GM19035 (cell line): ENCODE measurements around the gene SYPL2.
A peak's percentile ranks its signal among the peaks of the same experiment; 100 is the strongest.
"Not testable (repeated sequence)": the region's sequence is repeated elsewhere in the genome, so short reads cannot be mapped to it uniquely, and the experiment has no call there.

Experiments used
- ATAC-seq: cut with Tn5 transposase; IDR thresholded peaks from one replicate; pipeline ENCODE4 v1.9.1; 2021; ENCODE audit not compliant: unreplicated experiment

The SYPL2 gene

DNA sequence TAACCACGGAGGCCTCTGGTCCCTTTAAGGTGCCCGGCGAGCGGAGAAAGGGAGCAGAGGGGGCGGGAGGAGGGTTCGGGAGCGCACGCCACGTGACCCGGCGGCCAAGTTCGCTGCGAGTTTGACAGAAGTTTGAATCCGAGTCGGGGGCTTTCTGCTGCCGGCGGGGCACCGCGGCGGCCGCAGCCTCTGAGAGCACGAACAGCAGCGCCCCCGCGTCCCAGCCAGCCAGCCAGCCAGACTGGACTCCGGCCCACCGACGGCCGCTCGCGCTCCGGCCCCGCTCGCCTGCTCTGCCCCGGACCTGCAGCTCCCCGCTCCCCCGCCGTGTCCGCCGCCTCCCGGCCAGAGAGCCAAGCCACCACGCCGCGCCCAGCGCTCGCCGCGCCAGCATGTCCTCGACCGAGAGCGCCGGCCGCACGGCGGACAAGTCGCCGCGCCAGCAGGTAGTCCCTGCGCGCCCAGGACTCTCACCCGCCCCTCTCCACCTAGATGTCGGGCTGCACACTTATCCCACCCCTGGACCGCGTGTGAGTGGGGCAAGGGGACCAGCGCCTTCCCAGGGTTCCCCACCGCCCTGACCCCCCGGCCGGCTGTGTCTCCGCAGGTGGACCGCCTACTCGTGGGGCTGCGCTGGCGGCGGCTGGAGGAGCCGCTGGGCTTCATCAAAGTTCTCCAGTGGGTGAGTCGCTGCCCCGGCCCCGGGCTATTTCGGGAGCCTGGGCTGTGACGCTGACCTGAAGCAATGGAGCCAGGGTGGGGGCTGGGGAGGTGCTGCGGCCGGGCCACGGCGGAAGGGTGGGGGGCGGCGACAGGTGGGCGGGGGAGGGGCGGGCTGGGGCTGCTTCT lies at the start of gene SYPL2:
SYPL2 (plus strand) TSS at position 95 of the 849 bp plus-strand sequence; CDS start at position 393, 298 bp downstream.
- ATAC-seq: no peak

DNA sequence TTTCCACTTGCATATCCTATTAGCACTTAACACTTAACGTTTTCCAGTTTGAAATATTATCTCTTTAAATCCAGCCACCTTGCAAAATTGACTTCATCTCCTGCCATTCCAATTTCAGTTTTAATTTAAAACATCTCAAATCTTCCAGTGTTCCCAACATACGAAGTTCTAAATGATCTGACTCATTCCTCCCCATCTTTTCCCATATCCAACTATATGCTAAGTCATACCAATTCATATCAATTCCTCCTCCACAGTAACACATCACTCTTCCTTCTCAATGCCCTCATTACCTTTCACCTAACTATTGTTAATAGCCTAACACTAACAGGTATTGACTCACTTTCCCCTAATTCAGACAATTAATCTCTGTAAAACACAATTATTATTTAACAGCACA lies 42.8 kb upstream of the SYPL2 start:
- ATAC-seq: no peak

- ATAC-seq: peak; percentile 34
Measured at GRCh38 chr1:109425391-109426280, 40.7 kb upstream of the SYPL2 start.

DNA sequence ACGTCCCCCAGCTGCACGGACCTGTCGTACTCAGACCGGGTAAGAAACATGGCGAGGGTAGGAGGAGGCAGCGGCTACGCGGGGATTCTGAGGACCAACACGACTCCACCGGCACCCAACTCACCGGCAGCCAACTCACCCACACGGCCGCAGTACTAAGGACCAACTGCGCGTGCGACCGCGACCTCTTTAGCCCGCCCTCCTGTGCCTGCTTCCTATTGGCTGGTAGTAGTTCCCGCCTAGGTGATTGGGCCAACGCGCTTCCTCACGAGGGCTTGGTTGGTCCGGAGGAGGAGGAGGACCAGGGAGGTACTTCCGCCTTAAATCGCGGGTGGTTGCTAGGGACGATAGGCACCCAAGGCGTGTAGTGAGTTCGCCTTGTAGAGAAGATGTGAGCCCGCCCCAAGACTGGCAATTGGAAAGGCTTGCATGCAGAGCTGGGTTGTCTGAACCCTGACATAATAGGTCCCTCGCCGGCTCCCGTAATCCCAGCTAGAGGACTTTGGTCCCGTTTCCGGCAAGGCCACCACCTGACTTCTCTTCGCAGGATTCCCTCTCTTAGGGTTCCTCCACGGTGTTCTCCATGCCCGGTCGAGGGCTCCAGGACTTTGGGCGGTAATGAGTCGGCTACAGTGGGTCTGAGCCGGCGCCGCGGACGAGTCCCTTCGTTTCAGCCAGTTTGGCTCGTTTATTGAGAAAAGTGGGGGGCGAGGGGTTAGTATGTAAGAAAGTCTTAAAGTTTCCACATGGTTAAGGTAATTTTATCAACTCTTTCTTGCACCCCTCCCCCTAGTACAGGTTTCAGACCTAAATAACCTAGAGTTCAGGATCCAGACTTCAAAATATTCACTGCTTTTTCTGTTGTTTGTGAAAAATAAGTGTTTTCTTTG lies 39.8 kb upstream of the SYPL2 start, which contains the start of gene PSMA5:
PSMA5 (minus strand) TSS at position 168 of the 890 bp plus-strand sequence; CDS start at position 50, 118 bp downstream.
- peak; percentile 98 for ATAC-seq

- ATAC-seq: no peak
Measured at GRCh38 chr1:109427171-109427467, 39.2 kb upstream of the SYPL2 start.

GRCh38 chr1:109432336-109432735 lies 34.0 kb upstream of the SYPL2 start:
- no peak for ATAC-seq

DNA sequence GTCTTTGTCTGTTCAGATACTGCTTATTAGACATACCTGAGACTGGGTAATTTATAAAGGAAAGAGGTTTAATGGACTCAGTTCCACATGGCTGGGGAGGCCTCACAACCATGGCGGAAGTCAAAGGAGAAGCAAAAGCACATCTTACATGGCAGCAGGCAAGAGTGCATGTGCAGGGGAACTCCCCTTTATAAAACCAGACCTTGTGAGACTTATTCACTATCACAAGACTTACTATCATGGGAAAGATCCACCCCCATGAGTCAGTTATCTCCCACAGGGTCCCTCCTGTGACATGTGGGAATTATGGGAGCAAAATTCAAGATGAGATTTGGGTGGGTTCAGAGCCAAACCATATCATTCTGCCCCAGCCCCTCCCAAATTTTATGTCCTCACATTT lies 33.0 kb upstream of the SYPL2 start:
- no peak for ATAC-seq

DNA sequence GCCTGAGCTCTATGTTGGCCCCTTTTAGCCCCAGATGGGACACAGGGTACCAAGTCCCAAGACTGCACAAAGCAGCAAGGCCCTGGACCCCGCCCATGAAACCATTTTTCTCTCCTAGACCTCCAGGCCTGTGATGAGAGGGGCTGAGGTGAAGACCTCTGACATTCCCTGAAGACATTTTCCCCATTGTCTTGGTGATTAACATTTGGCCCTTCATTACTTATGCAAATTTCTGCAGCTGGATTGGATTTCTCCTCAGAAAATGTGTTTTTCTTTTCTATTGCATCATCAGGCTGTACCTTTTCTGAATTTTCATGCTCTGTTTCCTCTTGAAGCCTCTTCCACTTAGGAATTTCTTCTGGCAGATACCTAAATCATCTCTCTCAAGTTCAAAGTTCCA lies 31.9 kb upstream of the SYPL2 start:
- ATAC-seq: no peak

- no peak for ATAC-seq
Measured at GRCh38 chr1:109438798-109439297, 27.5 kb upstream of the SYPL2 start.

DNA sequence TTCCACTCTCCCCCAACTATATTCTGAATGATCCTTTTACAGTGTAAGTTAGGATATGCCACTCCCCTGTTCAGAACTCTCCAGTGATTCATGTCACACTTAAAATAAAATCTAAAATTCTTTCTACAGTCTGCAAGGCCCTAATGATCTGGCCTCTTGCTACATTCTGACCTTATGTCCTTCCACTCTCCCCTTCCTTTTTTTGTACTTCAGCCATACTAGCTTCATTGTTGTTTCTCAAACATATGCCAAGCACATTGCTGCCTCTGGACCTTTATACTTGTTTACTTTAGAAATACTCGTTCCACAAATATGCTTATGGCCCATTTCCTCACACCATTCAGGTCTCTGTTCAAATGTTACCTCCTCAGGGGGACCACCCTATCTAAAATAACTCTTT lies 25.3 kb upstream of the SYPL2 start:
- ATAC-seq: no peak

- no peak for ATAC-seq
Measured at GRCh38 chr1:109443476-109443875, 22.9 kb upstream of the SYPL2 start.

DNA sequence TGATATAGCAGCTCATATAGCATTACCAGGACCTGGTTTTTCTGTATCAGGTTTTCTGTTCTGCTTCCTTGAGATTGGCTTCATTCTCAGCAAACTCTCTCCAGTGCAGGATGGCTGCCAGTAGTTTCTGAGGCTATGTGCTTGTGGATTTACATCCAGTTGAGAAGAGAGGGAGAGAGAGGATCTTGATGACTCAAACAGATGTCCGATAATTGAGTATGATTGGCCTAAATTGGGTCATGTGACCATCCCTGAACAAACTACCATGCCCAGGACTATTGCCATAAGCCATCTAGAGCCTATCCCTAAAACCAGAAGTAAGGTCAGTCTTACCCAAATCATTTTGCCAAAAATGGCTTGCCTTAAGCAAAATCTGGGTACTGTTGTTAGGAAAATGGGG lies 22.0 kb upstream of the SYPL2 start:
- no peak for ATAC-seq

DNA sequence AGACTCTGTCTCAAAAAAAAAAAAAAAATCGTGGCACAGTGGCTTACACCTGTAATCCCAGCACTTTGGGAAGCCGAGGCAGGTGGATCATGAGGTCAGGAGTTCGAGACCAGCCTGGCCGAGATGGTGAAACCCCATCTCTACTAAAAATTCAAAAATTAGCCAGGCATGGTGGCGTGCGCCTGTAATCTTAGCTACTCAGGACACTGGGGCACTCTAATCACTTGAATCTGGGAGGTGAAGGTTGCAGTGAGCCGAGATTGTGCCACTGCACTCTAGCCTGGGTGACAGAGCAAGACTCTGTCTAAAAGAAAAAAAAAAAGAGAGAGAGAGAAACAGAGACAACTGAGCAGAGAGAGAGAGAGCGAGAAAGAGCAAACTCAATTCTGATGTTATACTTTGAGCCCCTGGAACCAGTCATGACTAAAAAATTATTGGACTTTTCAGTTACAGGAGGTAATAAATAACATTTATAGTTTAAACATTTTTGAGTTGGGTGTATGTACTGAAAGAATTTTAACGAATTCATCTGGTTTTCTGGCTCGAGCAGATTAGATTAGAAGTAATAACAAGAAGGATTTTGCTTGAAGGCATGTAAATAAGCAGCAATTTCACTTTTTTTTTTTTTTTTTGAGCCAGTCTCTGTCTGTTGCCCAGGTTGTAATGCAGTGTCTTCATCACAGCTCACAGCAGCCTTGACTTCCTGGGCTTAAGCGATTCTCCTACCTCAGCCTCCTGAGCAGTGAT lies 20.2 kb upstream of the SYPL2 start:
- not testable (repeated sequence) for ATAC-seq

DNA sequence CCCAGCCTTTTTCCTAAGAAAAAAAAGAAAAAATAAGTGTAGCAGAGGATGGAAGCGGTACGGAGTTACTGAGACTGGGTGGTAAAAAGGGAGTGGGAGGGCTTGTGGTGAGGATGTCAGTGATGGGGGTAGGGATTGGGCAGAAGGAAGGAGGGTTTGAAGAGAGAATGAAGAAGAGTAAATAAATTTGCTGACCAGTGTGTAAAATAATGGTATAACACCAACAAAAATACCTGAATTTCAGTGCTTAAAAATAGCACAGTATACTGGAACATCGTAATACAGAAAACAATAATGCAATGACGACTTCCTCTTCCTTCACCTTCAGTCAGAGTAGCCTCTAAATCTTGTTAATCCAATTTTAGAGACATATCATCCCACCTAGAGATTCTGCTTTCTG lies 18.8 kb upstream of the SYPL2 start:
- ATAC-seq: no peak

DNA sequence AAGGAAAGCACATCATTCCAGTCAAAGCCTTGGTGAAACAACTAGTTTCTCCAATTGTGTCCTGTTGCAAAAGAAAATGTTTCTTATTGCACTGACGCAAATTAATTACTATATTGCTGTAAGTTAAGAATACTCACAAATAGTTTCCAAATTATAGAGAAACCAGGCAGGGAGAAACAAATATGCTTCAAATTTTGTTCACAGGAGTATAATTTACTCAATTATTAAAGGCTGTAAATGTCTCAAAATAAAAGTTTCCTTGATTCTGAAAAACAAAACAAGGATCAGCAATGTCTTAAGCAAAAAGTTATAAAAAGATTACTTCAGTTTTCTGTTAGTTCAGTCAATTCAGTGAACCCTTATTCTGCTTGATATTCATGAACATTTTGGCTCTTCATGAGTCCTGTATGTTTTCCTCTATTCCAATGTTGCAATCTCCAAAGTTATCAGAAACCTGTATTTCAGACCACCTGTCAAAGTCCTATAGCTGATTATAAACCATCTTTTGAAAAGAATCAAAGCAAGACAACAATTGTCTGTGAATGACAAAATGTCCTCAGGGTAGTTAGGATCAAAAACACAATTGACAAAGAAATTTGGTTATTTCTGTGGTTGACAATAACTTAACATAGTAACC lies 11.7 kb upstream of the SYPL2 start:
- ATAC-seq: no peak

- no peak for ATAC-seq
Measured at GRCh38 chr1:109457819-109458218, 8.5 kb upstream of the SYPL2 start.

GRCh38 chr1:109466125-109466451 lies 258 bp upstream of the SYPL2 start:
- ATAC-seq: no peak

- ATAC-seq: no peak
Measured at GRCh38 chr1:109467301-109467777, 993 bp downstream of the SYPL2 start.

GRCh38 chr1:109468061-109468460 lies 1.7 kb downstream of the SYPL2 start:
- no peak for ATAC-seq

GRCh38 chr1:109468903-109469302 lies 2.6 kb downstream of the SYPL2 start:
- ATAC-seq: no peak
